Vagina (tissue), 2 donors: Measurements from ENCODE around the gene FNDC11. TPM values are rescaled to one million over a fixed set of nuclear protein-coding genes. Genes with fewer than 3 reads are reported as not detected.

ENCODE experiments used
- DNase-seq, 2 donors: peaks; one replicate each; pipeline ENCODE4 v3.0.0-alpha.2; 2017; ENCODE audit errors: extremely low spot score in 2 of 2
- H3K27ac ChIP-seq: fragments of 200-600 bp; sonication (generic); one replicate; pipeline ENCODE4 v1.5.1; 2019
- H3K27me3 ChIP-seq: fragments of 200-600 bp; sonication (generic); one replicate; pipeline ENCODE4 v1.5.1; 2019
- H3K36me3 ChIP-seq, 2 donors: fragments of 200-600 bp; sonication (generic); one replicate each; pipeline ENCODE4 v1.5.1; 2017 to 2019
- H3K4me1 ChIP-seq: fragments of 200-600 bp; sonication (generic); one replicate; pipeline ENCODE4 v1.5.1; 2019
- H3K4me3 ChIP-seq, 2 donors: fragments of 200-600 bp; sonication (generic); 1 replicate in 1 of 2; 2 replicates in 1 of 2; pipeline ENCODE4 v1.5.1; 2016 to 2019
- H3K9me3 ChIP-seq: fragments of 200-600 bp; sonication (generic); one replicate; pipeline ENCODE4 v1.5.1; 2019
- CTCF ChIP-seq, 3 experiments: fragments of 450-650 bp in 2 of 3; fragments of 200-600 bp in 1 of 3; sonication (generic) in 1 of 3; IDR thresholded peaks; one replicate each; pipeline ENCODE4 v1.5.1; 2017 to 2019; ENCODE audit warnings: antibody characterized with exemption in 3 of 3, mild to moderate bottlenecking in 2 of 3, moderate library complexity in 2 of 3
- POLR2A ChIP-seq, 2 donors: fragments of 450-650 bp; IDR thresholded peaks; one replicate each; pipeline ENCODE4 v1.6.1; 2017; ENCODE audit warnings: antibody characterized with exemption in 2 of 2, mild to moderate bottlenecking in 2 of 2, moderate library complexity in 2 of 2
- POLR2AphosphoS5 ChIP-seq, 2 donors: sonication (generic); formaldehyde crosslinking; IDR thresholded peaks; one replicate each; pipeline ENCODE4 v1.9.0; 2017; ENCODE audit warnings: antibody characterized with exemption in 2 of 2, mild to moderate bottlenecking in 2 of 2, low read depth in 1 of 2; ENCODE audit not compliant: insufficient read depth in 1 of 2
- intact Hi-C: fragments of 100-400 bp; cut with DNase I; formaldehyde crosslinking; loops from one replicate; pipeline ENCODE4 v1.15.1; 2023
- total RNA-seq: library from RNA; depleted of rRNA; stranded (reverse); fragments of >200 nt; gene quantifications from one replicate; pipeline ENCODE4 v1.2.3, GENCODE V29; 2016

FNDC11 gene
- total RNA-seq, 1 donor from 2014 or later = not detected

- no peak overlapping the region for H3K27ac ChIP-seq
- H3K36me3 ChIP-seq = no peaks in the 10 kb centered on the region
- no peaks in the 10 kb centered on the region for H3K9me3 ChIP-seq
- no peak for DNase-seq
- H3K4me3 ChIP-seq = no peak overlapping the region
- intact Hi-C loops = no loop called here
- TF ChIP-seq CTCF (IDR thresholded peaks at IDR 0.05) (no peak), POLR2A (IDR thresholded peaks at IDR 0.05) (no peak), POLR2AphosphoS5 (IDR thresholded peaks at IDR 0.05; ENCODE audit: insufficient read depth in 1 of 2, low read depth in 1 of 2) (no peak)
- H3K27me3 ChIP-seq = no peaks in the 10 kb centered on the region
- H3K4me1 ChIP-seq = no peaks in the 10 kb centered on the region
Observed at GRCh38 chr20:63544241-63544957, 9.6 kb upstream of the FNDC11 start.

DNA sequence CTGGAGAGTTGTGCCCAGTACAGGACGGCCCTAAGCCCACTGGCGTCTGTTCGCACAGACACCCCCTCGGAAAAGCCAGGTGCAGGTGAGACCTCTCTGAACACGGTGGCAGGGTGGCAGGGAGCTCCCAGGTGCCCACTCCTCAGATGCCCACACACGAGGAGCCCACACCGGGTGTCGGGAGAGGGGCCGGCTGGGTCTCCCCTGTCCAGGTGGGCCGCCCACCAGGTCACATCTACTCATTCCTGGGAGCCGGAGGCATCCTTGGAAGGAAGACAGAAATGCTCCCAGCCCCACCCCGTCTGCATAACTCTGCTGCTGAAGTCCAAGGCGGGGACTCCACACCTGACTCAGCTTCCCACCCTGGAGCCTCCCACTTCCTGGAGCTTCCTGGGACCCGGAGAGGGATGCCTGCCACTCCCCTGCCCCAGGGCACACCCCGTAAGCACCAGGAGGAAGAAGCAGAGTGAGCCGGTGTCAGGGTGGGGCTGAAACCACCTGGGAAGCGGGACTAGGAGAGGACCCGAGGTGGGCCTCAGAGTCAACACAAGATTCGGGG is 8.9 kb upstream of the FNDC11 start:
- Histone ChIP-seq H3K27me3 (peaks cover 4% of the 10 kb centered on the region), H3K9me3 (no peaks in the 10 kb centered on the region), H3K4me1 (no peaks in the 10 kb centered on the region), H3K27ac (no peak overlapping the region), H3K4me3 (no peak overlapping the region), H3K36me3 (no peaks in the 10 kb centered on the region)
- no peak for DNase-seq
- intact Hi-C loops = no loop called here
- no peak for TF ChIP-seq CTCF (IDR thresholded peaks at IDR 0.05)
- TF ChIP-seq POLR2A (IDR thresholded peaks at IDR 0.05) = no peak
- no peak for TF ChIP-seq POLR2AphosphoS5 (IDR thresholded peaks at IDR 0.05; ENCODE audit: insufficient read depth in 1 of 2, low read depth in 1 of 2)

DNA sequence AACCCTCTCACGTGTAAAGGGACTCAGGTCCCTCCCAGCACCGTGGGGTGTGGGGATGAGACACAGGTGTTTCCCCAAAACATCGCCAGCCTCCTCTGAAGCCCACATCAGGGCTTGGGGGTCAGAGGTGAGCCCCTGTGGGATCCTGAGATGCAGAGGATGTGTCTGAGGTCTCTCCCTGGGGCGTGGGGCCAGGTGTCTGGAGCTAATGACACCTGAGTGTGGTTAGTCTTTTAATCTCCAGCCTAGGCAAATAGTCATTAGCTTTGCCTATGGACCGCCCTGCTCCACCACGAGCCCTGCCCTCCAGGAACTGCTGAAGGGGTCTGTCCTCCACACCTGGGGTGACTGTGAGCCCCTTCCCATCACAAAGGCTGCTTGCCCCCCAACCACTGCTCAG is 8.1 kb upstream of the FNDC11 start:
- Histone ChIP-seq H3K27me3 (peaks cover 5% of the 10 kb centered on the region), H3K9me3 (no peaks in the 10 kb centered on the region), H3K4me1 (no peaks in the 10 kb centered on the region), H3K4me3 (no peak overlapping the region), H3K27ac (no peak overlapping the region), H3K36me3 (no peaks in the 10 kb centered on the region)
- intact Hi-C loops = no loop called here
- DNase-seq = no peak
- TF ChIP-seq CTCF (IDR thresholded peaks at IDR 0.05) = no peak
- no peak for TF ChIP-seq POLR2AphosphoS5 (IDR thresholded peaks at IDR 0.05; ENCODE audit: insufficient read depth in 1 of 2, low read depth in 1 of 2)
- TF ChIP-seq POLR2A (IDR thresholded peaks at IDR 0.05) = no peak

DNA sequence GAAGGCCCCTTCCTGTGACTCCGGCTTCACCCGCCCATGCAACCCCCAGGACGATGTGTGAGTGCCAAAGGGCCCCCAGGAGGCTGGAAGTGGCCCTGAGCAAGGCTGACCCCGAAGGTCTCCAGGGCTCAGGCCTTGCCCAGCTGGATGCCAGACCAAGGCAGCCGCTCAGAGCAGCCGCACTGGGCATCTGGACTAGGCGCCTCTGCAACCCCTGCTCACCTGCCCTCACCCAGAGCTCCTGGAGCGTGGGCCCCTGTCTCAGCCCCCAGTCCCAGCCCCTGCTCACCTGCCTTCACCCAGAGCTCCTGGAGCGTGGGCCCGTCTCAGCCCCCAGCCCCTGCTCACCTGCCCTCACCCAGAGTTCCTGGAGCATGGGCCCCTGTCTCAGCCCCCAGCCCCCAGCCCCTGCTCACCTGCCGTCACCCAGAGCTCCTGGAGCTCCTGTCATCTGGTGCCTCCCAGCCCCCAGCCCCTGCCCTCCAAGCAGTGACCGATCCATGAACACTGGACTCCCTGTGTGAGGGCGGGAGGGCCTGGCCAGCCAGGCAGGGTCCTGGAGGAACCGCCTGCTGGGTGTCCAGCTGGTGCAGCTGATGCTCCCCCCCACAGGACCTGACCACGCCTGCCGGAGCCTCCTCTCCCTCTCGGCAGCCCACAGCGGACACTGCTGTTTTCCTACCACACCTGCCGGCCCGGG is 7.6 kb upstream of the FNDC11 start:
- Histone ChIP-seq H3K27me3 (peaks cover 5% of the 10 kb centered on the region), H3K4me1 (no peaks in the 10 kb centered on the region), H3K4me3 (no peak overlapping the region), H3K27ac (no peak overlapping the region), H3K36me3 (no peaks in the 10 kb centered on the region), H3K9me3 (no peaks in the 10 kb centered on the region)
- TF ChIP-seq POLR2A (IDR thresholded peaks at IDR 0.05) = no peak
- intact Hi-C loops = no loop called here
- DNase-seq = no peak

GRCh38 chr20:63546956-63547724 is 6.8 kb upstream of the FNDC11 start:
- Histone ChIP-seq H3K9me3 (no peaks in the 10 kb centered on the region), H3K27me3 (peaks cover 5% of the 10 kb centered on the region), H3K4me3 (no peak overlapping the region), H3K36me3 (no peaks in the 10 kb centered on the region), H3K27ac (no peak overlapping the region), H3K4me1 (no peaks in the 10 kb centered on the region)
- TF ChIP-seq CTCF (IDR thresholded peaks at IDR 0.05) = no peak
- no peak for DNase-seq
- intact Hi-C loops = no loop called here
